ENCODE results near the gene DISP2. TPM values are rescaled to one million over a fixed set of nuclear protein-coding genes. Genes with fewer than 3 reads are reported as not detected.

The DISP2 gene
- total and polyA plus RNA-seq, 9 of the 15 experiments (the other 6 are each of a cell fraction or from before 2014, with no cell fraction given) = 0.06 to 0.89 (median 0.15) TPM; not detected in 1

DNA sequence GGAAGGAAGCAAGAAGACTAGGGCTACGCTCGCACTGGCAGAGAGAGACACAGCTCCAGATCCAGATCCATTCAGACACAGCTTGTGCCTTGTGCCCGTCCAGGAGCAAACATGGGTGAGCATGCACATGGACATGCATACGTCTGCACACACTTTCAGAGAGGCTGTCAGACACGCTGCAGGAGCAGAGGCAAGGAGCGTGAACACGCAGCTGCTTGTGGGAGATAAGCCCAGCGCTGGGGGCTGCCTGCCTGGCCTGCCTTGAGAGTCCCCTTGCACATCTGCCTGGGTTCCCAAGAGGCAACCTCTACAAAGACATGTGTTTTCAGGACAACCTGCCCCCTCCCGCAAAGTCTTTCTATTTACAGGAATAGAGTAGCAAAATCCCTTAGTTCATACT lies 69.2 kb downstream of the DISP2 start (continued):
- TF ChIP-seq, protein P1, sequence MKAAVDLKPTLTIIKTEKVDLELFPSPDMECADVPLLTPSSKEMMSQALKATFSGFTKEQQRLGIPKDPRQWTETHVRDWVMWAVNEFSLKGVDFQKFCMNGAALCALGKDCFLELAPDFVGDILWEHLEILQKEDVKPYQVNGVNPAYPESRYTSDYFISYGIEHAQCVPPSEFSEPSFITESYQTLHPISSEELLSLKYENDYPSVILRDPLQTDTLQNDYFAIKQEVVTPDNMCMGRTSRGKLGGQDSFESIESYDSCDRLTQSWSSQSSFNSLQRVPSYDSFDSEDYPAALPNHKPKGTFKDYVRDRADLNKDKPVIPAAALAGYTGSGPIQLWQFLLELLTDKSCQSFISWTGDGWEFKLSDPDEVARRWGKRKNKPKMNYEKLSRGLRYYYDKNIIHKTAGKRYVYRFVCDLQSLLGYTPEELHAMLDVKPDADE (conservative IDR thresholded peaks at IDR 0.05; ENCODE audit: control insufficient read depth, low read depth, low read length) = no peak
- peak in 1 of 2 experiments; percentile 59; a peak in 2 of 4 replicates for TF ChIP-seq KDM1A (IDR thresholded peaks at IDR 0.05)
- TF ChIP-seq FOXP4 (CRISPR knock-in tag; IDR thresholded peaks at IDR 0.05; ENCODE audit: borderline replicate concordance) = no peak
- TF ChIP-seq PHB (CRISPR knock-in tag; IDR thresholded peaks at IDR 0.05) = no peak
- no peak for TF ChIP-seq FUS (optimal IDR thresholded peaks at IDR 0.05; ENCODE audit: low read depth, low read length)
- no peak for TF ChIP-seq COPS2 (conservative IDR thresholded peaks at IDR 0.05)
- no peak for TF ChIP-seq CHCHD3 (CRISPR knock-in tag; IDR thresholded peaks at IDR 0.05)
- no peak for TF ChIP-seq STAT5B (CRISPR knock-in tag; IDR thresholded peaks at IDR 0.05)
- TF ChIP-seq CREM (IDR thresholded peaks at IDR 0.05; ENCODE audit: low read depth) = peak; percentile 61; the same call in 1 of the 2 replicates
- no peak for TF ChIP-seq SREBF2 (CRISPR knock-in tag; IDR thresholded peaks at IDR 0.05)
- no peak for TF ChIP-seq ELF2 (CRISPR knock-in tag; IDR thresholded peaks at IDR 0.05)
- no peak for TF ChIP-seq XRCC3 (IDR thresholded peaks at IDR 0.05)
- TF ChIP-seq DIDO1 (tag; IDR thresholded peaks at IDR 0.05; ENCODE audit: low read depth) = no peak
- TF ChIP-seq ESRRA (IDR thresholded peaks at IDR 0.05; ENCODE audit: borderline replicate concordance, low read depth) = no peak
- TF ChIP-seq CBX8 (IDR thresholded peaks at IDR 0.05; ENCODE audit: borderline replicate concordance, extremely low read depth, low read depth, low read length, poor library complexity, severe bottlenecking) = no peak
- TF ChIP-seq, protein P2, sequence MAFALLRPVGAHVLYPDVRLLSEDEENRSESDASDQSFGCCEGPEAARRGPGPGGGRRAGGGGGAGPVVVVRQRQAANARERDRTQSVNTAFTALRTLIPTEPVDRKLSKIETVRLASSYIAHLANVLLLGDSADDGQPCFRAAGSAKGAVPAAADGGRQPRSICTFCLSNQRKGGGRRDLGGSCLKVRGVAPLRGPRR (CRISPR knock-in tag; IDR thresholded peaks at IDR 0.05) = no peak
- TF ChIP-seq TRIM28 (IDR thresholded peaks at IDR 0.05) = peak; percentile 23; the same call in 1 of the 2 replicates
- TF ChIP-seq NR2C2 (CRISPR knock-in tag; IDR thresholded peaks at IDR 0.05) = no peak
- no peak for TF ChIP-seq NR2C2 (tag; IDR thresholded peaks at IDR 0.05)
- peak; percentile 17 to 25; a peak in 2 of 4 replicates for TF ChIP-seq FOXK2 (conservative IDR thresholded peaks at IDR 0.05 in 1 of 2, IDR thresholded peaks at IDR 0.05 in 1 of 2; ENCODE audit: low read depth in 2 of 2)
- peak; percentile 94 for TF ChIP-seq TCF3 (CRISPR knock-in tag; IDR thresholded peaks at IDR 0.05)
- TF ChIP-seq ZFP1 (CRISPR knock-in tag; IDR thresholded peaks at IDR 0.05) = no peak
- TF ChIP-seq ZNF146 (CRISPR knock-in tag; IDR thresholded peaks at IDR 0.05; ENCODE audit: unreplicated experiment) = no peak
- TF ChIP-seq ZC3H11A (IDR thresholded peaks at IDR 0.05; ENCODE audit: low read depth, low read length) = no peak
- TF ChIP-seq CAMTA2 (CRISPR knock-in tag; conservative IDR thresholded peaks at IDR 0.05) = no peak
- TF ChIP-seq MYBL2 (IDR thresholded peaks at IDR 0.05; ENCODE audit: low read depth) = no peak
- no peak for TF ChIP-seq MYBL2 (CRISPR knock-in tag; IDR thresholded peaks at IDR 0.05; ENCODE audit: borderline replicate concordance)
- no peak for TF ChIP-seq ZNF444 (CRISPR knock-in tag; IDR thresholded peaks at IDR 0.05)
- TF ChIP-seq NR2C1 (IDR thresholded peaks at IDR 0.05) = no peak
- TF ChIP-seq NR2C1 (tag; IDR thresholded peaks at IDR 0.05) = no peak

All from K562 (cell line).